Thoracic aorta (tissue), 2 donors: ENCODE data around the gene ZNF638. TPM values are rescaled to one million over a fixed set of nuclear protein-coding genes. Genes with fewer than 3 reads are reported as not detected.

Source experiments
- ATAC-seq: fragments of 150-250 bp; one replicate; pipeline ENCODE4 v1.8.0; 2017; ENCODE audit warnings: low read depth; ENCODE audit not compliant: insufficient number of reproducible peaks, low FRiP score
- DNase-seq: peaks from one replicate; pipeline ENCODE4 v3.0.0-alpha.2; 2020; ENCODE audit warnings: low spot score
- H3K27ac ChIP-seq, 2 donors: fragments of 200-600 bp; sonication (generic); 1 replicate in 1 of 2; 2 replicates in 1 of 2; pipeline ENCODE4 v1.5.1; 2016; ENCODE audit warnings: mild to moderate bottlenecking in 2 of 2, moderate library complexity in 2 of 2
- H3K27me3 ChIP-seq: fragments of 200-600 bp; sonication (generic); replicated peaks from 2 replicates; pipeline ENCODE4 v1.6.0; 2016; ENCODE audit warnings: mild to moderate bottlenecking; ENCODE audit not compliant: insufficient read depth
- H3K36me3 ChIP-seq: fragments of 200-600 bp; sonication (generic); one replicate; pipeline ENCODE4 v1.5.1; 2016
- H3K4me1 ChIP-seq, 2 donors: fragments of 200-600 bp; sonication (generic); 1 replicate in 1 of 2; 2 replicates in 1 of 2; pipeline versions ENCODE4 v1.5.1 to v1.6.0; 2016; ENCODE audit warnings: low read depth in 2 of 2, mild to moderate bottlenecking in 1 of 2; ENCODE audit not compliant: control insufficient read depth in 1 of 2
- H3K4me3 ChIP-seq: fragments of 200-600 bp; sonication (generic); 2 replicates; pipeline ENCODE4 v1.5.1; 2016; ENCODE audit warnings: mild to moderate bottlenecking
- H3K9me3 ChIP-seq: fragments of 200-600 bp; sonication (generic); 2 replicates; pipeline ENCODE4 v1.5.1; 2016
- CTCF ChIP-seq: fragments of 200-600 bp; sonication (generic); IDR thresholded peaks from one replicate; pipeline ENCODE4 v1.5.1; 2019; ENCODE audit warnings: antibody characterized with exemption
- total RNA-seq, 2 donors: library from RNA; depleted of rRNA; stranded (reverse); fragments of >200 nt; gene quantifications; one replicate each; pipeline versions ENCODE4 v1.1.0 to v1.2.3, GENCODE V29; 2016

ZNF638 gene
- total RNA-seq, 2 donors from 2014 or later = 162 to 230 TPM

GRCh38 chr2:71478806-71479205 lies 147.2 kb downstream of the ZNF638 start:
- no peak for DNase-seq
- TF ChIP-seq CTCF = no peak
- H3K36me3 ChIP-seq = no peaks in the 10 kb centered on the region

GRCh38 chr2:71479261-71479660 lies 147.7 kb downstream of the ZNF638 start:
- DNase-seq = no peak
- Histone ChIP-seq H3K27me3 (no peaks in the 10 kb centered on the region), H3K9me3 (no peaks in the 10 kb centered on the region), H3K36me3 (no peaks in the 10 kb centered on the region), H3K4me1 (no peaks in the 10 kb centered on the region), H3K4me3 (no peak overlapping the region), H3K27ac (no peak overlapping the region)
- TF ChIP-seq CTCF = no peak
- no peak for ATAC-seq

More at GRCh38 chr2:71478806-71479205, 147.2 kb downstream of the ZNF638 start:
- no peaks in the 10 kb centered on the region for H3K27me3 ChIP-seq
- ATAC-seq = no peak
- no peaks in the 10 kb centered on the region for H3K9me3 ChIP-seq
- H3K4me3 ChIP-seq = no peak overlapping the region
- no peak overlapping the region for H3K27ac ChIP-seq
- no peaks in the 10 kb centered on the region for H3K4me1 ChIP-seq

GRCh38 chr2:71481111-71481510 lies 149.5 kb downstream of the ZNF638 start:
- no peak for TF ChIP-seq CTCF
- Histone ChIP-seq H3K4me3 (no peak overlapping the region), H3K27ac (no peak overlapping the region), H3K36me3 (no peaks in the 10 kb centered on the region), H3K4me1 (no peaks in the 10 kb centered on the region), H3K27me3 (no peaks in the 10 kb centered on the region), H3K9me3 (no peaks in the 10 kb centered on the region)
- no peak for ATAC-seq
- no peak for DNase-seq

- TF ChIP-seq CTCF = no peak
- DNase-seq = no peak
- H3K9me3 ChIP-seq = no peaks in the 10 kb centered on the region
- no peak for ATAC-seq
- H3K27me3 ChIP-seq = no peaks in the 10 kb centered on the region
- H3K4me3 ChIP-seq = no peak overlapping the region
- H3K36me3 ChIP-seq = no peaks in the 10 kb centered on the region
- H3K4me1 ChIP-seq = no peaks in the 10 kb centered on the region
- no peak overlapping the region for H3K27ac ChIP-seq
These were observed 150.5 kb downstream of the ZNF638 start for GRCh38 chr2:71482055-71482454.

GRCh38 chr2:71483246-71483645 lies 151.7 kb downstream of the ZNF638 start:
- Histone ChIP-seq H3K4me3 (no peak overlapping the region), H3K27me3 (no peaks in the 10 kb centered on the region), H3K9me3 (no peaks in the 10 kb centered on the region), H3K4me1 (no peaks in the 10 kb centered on the region), H3K36me3 (no peaks in the 10 kb centered on the region), H3K27ac (no peak overlapping the region)
- TF ChIP-seq CTCF = no peak
- DNase-seq (no peak), ATAC-seq (no peak)
